WTC11 (cell line): Measurements from ENCODE around the gene PYCR2. TPM values are rescaled to one million over a fixed set of nuclear protein-coding genes. Genes with fewer than 3 reads are reported as not detected.

ENCODE experiments used
- ATAC-seq: fragments of 200-7000 bp; cut with Tn5 transposase; 2 replicates; pipeline ENCODE4 v1.10.0; 2021; ENCODE audit warnings: mild to moderate bottlenecking, moderate library complexity
- CTCF ChIA-PET: fragments of 300-600 bp; sonication (Branson Sonifier 250); formaldehyde crosslinking; loops from one replicate; lab custom pipeline; 2021; ENCODE audit warnings: antibody characterized with exemption; lab: Charles Lee
- POLR2A ChIA-PET: fragments of 350-600 bp; sonication (Branson Sonifier 250); formaldehyde crosslinking; loops from one replicate; lab custom pipeline; 2021; ENCODE audit warnings: antibody characterized with exemption; lab: Charles Lee
- DNase-seq: peaks from one replicate; pipeline ENCODE4 v3.0.0; 2021; ENCODE audit warnings: low spot score
- H3K27ac Mint-ChIP-seq: 2 replicates; pipeline ENCODE4 v1.8.0; 2021; ENCODE audit warnings: mixed read lengths
- H3K27me3 Mint-ChIP-seq: 2 replicates; pipeline ENCODE4 v1.8.0; 2021; ENCODE audit warnings: low read depth, mild to moderate bottlenecking, moderate library complexity, mixed read lengths
- H3K36me3 Mint-ChIP-seq: 2 replicates; pipeline ENCODE4 v1.8.0; 2021; ENCODE audit warnings: mixed read lengths
- H3K4me1 Mint-ChIP-seq: 2 replicates; pipeline ENCODE4 v1.8.0; 2022; ENCODE audit warnings: mixed read lengths
- H3K4me3 Mint-ChIP-seq: 2 replicates; pipeline ENCODE4 v1.8.0; 2021; ENCODE audit warnings: mild to moderate bottlenecking, moderate library complexity, mixed read lengths
- H3K9me3 Mint-ChIP-seq: 2 replicates; pipeline ENCODE4 v1.8.0; 2021; ENCODE audit warnings: mixed read lengths
- ATF6 ChIP-seq: sonication (generic); formaldehyde crosslinking; IDR thresholded peaks from 2 replicates; pipeline ENCODE4 v1.8.1; 2023; ENCODE audit warnings: mild to moderate bottlenecking, missing genetic modification reagents
- CBFB ChIP-seq: sonication (generic); formaldehyde crosslinking; IDR thresholded peaks from 2 replicates; pipeline ENCODE4 v1.8.1; 2022; ENCODE audit warnings: mild to moderate bottlenecking, low read depth, missing genetic modification reagents
- E2F1 ChIP-seq: sonication (generic); formaldehyde crosslinking; IDR thresholded peaks from 2 replicates; pipeline ENCODE4 v1.8.0; 2022; ENCODE audit warnings: mild to moderate bottlenecking, missing genetic modification reagents
- HMGA2 ChIP-seq: fragments of 250-450 bp; sonication (Bioruptor Pico); IDR thresholded peaks from 2 replicates; pipeline ENCODE4 v1.4.0; 2021; ENCODE audit warnings: mild to moderate bottlenecking, moderate library complexity
- KAT7 ChIP-seq: sonication (generic); formaldehyde crosslinking; IDR thresholded peaks from 2 replicates; pipeline ENCODE4 v1.8.1; 2023; ENCODE audit warnings: missing genetic modification reagents, mild to moderate bottlenecking, borderline replicate concordance
- NFATC4 ChIP-seq: fragments of 250-450 bp; sonication (Bioruptor Pico); IDR thresholded peaks from 2 replicates; pipeline ENCODE4 v1.9.0; 2021; ENCODE audit warnings: mild to moderate bottlenecking
- NR1H2 ChIP-seq: sonication (generic); formaldehyde crosslinking; IDR thresholded peaks from 2 replicates; pipeline ENCODE4 v1.9.0; 2021; ENCODE audit warnings: mild to moderate bottlenecking, moderate library complexity, missing genetic modification reagents
- TP53 ChIP-seq: sonication (generic); formaldehyde crosslinking; IDR thresholded peaks from 2 replicates; pipeline ENCODE4 v1.8.1; 2023; ENCODE audit warnings: mild to moderate bottlenecking, missing genetic modification reagents
- ZBTB43 ChIP-seq: sonication (generic); formaldehyde crosslinking; IDR thresholded peaks from 2 replicates; pipeline ENCODE4 v1.8.1; 2023; ENCODE audit warnings: mild to moderate bottlenecking, missing genetic modification reagents
- ZNF121 ChIP-seq: sonication (generic); formaldehyde crosslinking; IDR thresholded peaks from 2 replicates; pipeline ENCODE4 v1.8.0; 2023; ENCODE audit warnings: missing genetic modification reagents
- ZNF219 ChIP-seq: sonication (generic); formaldehyde crosslinking; IDR thresholded peaks from 2 replicates; pipeline ENCODE4 v1.8.0; 2023; ENCODE audit warnings: missing genetic modification reagents, mild to moderate bottlenecking, borderline replicate concordance
- ZNF263 ChIP-seq: sonication (generic); formaldehyde crosslinking; IDR thresholded peaks from 2 replicates; pipeline ENCODE4 v1.8.1; 2022; ENCODE audit warnings: low read depth, mild to moderate bottlenecking, moderate library complexity, missing genetic modification reagents
- ZNF317 ChIP-seq: sonication (generic); formaldehyde crosslinking; IDR thresholded peaks from 2 replicates; pipeline ENCODE4 v1.8.1; 2023; ENCODE audit warnings: low read depth, mild to moderate bottlenecking, moderate library complexity, missing genetic modification reagents, borderline replicate concordance
- ZNF396 ChIP-seq: fragments of 250-450 bp; sonication (Bioruptor Pico); IDR thresholded peaks from 2 replicates; pipeline ENCODE4 v1.8.0; 2021; ENCODE audit warnings: mild to moderate bottlenecking, moderate library complexity, borderline replicate concordance
- total RNA-seq: library from RNA; stranded (reverse); gene quantifications from 3 replicates; pipeline ENCODE4 v1.2.3, GENCODE V29; 2021
- TF ChIP-seq, protein P1 (sequence below): sonication (generic); formaldehyde crosslinking; IDR thresholded peaks from 2 replicates; pipeline ENCODE4 v1.8.1; 2022; ENCODE audit warnings: low read depth, missing genetic modification reagents, borderline replicate concordance
- TF ChIP-seq, protein P2 (sequence below): sonication (generic); formaldehyde crosslinking; IDR thresholded peaks from 2 replicates; pipeline ENCODE4 v1.8.0; 2022; ENCODE audit warnings: mild to moderate bottlenecking, missing genetic modification reagents

The PYCR2 gene
- total RNA-seq, 1 experiment from 2014 or later = 86.0 TPM

- no peak for TF ChIP-seq ZNF219
- TF ChIP-seq TP53 = no peak
- TF ChIP-seq, protein P1, sequence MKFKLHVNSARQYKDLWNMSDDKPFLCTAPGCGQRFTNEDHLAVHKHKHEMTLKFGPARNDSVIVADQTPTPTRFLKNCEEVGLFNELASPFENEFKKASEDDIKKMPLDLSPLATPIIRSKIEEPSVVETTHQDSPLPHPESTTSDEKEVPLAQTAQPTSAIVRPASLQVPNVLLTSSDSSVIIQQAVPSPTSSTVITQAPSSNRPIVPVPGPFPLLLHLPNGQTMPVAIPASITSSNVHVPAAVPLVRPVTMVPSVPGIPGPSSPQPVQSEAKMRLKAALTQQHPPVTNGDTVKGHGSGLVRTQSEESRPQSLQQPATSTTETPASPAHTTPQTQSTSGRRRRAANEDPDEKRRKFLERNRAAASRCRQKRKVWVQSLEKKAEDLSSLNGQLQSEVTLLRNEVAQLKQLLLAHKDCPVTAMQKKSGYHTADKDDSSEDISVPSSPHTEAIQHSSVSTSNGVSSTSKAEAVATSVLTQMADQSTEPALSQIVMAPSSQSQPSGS (CRISPR knock-in tag) = no peak
Measured at GRCh38 chr1:225885336-225885735, 38.7 kb downstream of the PYCR2 start (continued).

- Mint-ChIP-seq H3K27me3 (no peaks in the 10 kb centered on the region; the same call in 1 of the 2 replicates), H3K36me3 (0 out of 2 replicates have a peak, but pooled peaks cover 4% of the 10 kb centered on the region), H3K9me3 (no peaks in the 10 kb centered on the region), H3K4me3 (peak overlapping the region; percentile 77), H3K27ac (peak overlapping the region; percentile 37; the same call in 1 of the 2 replicates), H3K4me1 (peaks cover 50% of the 10 kb centered on the region)
- no peak for ATAC-seq
- CTCF ChIA-PET = interaction anchor here (0.7 to 7.6 kb wide), 9 partner anchors 9 to 409 kb away, joined by 3 to 94 read pairs (median 4); no protein-coding TSS in a partner anchor
- POLR2A ChIA-PET = interaction anchor here (0.5 to 2.4 kb wide), 7 partner anchors 14 to 231 kb away, joined by 3 to 10 read pairs (median 6); partner anchors contain the start of genes ENAH and PYCR2
- no peak for TF ChIP-seq CBFB (CRISPR knock-in tag)
- TF ChIP-seq ZNF317 (CRISPR knock-in tag) = no peak
- no peak for TF ChIP-seq HMGA2 (CRISPR knock-in tag)
- TF ChIP-seq, protein P1 (CRISPR knock-in tag) = no peak
- TF ChIP-seq E2F1 (CRISPR knock-in tag) = no peak
- no peak for TF ChIP-seq NFATC4 (CRISPR knock-in tag)
- TF ChIP-seq ATF6 (CRISPR knock-in tag) = no peak
- TF ChIP-seq ZBTB43 = no peak
- no peak for TF ChIP-seq KAT7 (CRISPR knock-in tag)
- TF ChIP-seq NR1H2 (CRISPR knock-in tag) = no peak
- no peak for TF ChIP-seq ZNF121
- TF ChIP-seq ZNF396 (CRISPR knock-in tag) = no peak
- no peak for TF ChIP-seq ZNF263 (CRISPR knock-in tag)
- TF ChIP-seq, protein P2, sequence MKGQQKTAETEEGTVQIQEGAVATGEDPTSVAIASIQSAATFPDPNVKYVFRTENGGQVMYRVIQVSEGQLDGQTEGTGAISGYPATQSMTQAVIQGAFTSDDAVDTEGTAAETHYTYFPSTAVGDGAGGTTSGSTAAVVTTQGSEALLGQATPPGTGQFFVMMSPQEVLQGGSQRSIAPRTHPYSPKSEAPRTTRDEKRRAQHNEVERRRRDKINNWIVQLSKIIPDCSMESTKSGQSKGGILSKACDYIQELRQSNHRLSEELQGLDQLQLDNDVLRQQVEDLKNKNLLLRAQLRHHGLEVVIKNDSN = no peak
- DNase-seq = no peak
Measured at GRCh38 chr1:225883616-225884265, 40.3 kb downstream of the PYCR2 start.
